NCI-H1105 (cell line): Measurements from ENCODE around the gene ZFYVE1.
"Not testable (repeated sequence)": the region's sequence is repeated elsewhere in the genome, so short reads cannot be mapped to it uniquely, and the experiment has no call there.

ENCODE experiments used
- DNase-seq: peaks from one replicate; lab custom pipeline; 2025; lab: John Stamatoyannopoulos, UW

Gene ZFYVE1

GRCh38 chr14:73026845-73027542 is at the start of gene ZFYVE1:
Gene ZFYVE1, minus strand, starts transcription at chr14:73027106. Its CDS starts 2,598 bp downstream, at chr14:73024508.
- DNase-seq: peak; percentile 98

- no peak for DNase-seq
Observed at GRCh38 chr14:73069585-73069984, 42.7 kb upstream of the ZFYVE1 start.

GRCh38 chr14:73058922-73059673 is 32.2 kb upstream of the ZFYVE1 start:
- no peak for DNase-seq

GRCh38 chr14:73058224-73058921 is 31.5 kb upstream of the ZFYVE1 start, which contains the start of gene RBM25:
Gene RBM25, plus strand, starts transcription at chr14:73058534. Its CDS starts 13,108 bp downstream, at chr14:73071642.
- DNase-seq: peak; percentile 99

GRCh38 chr14:73057944-73058223 is 31.0 kb upstream of the ZFYVE1 start:
- no peak for DNase-seq

GRCh38 chr14:73055251-73055650 is 28.3 kb upstream of the ZFYVE1 start:
- DNase-seq: no peak

GRCh38 chr14:73049428-73049827 is 22.5 kb upstream of the ZFYVE1 start:
- DNase-seq: no peak

GRCh38 chr14:73047808-73048207 is 20.9 kb upstream of the ZFYVE1 start:
- no peak for DNase-seq

GRCh38 chr14:73036706-73037450 is 10.0 kb upstream of the ZFYVE1 start:
- DNase-seq: not testable (repeated sequence)

GRCh38 chr14:73027984-73028383 is 1.1 kb upstream of the ZFYVE1 start:
- DNase-seq: no peak

- no peak for DNase-seq
Observed at GRCh38 chr14:73027546-73027945, 640 bp upstream of the ZFYVE1 start.

GRCh38 chr14:73026243-73026844 is 562 bp downstream of the ZFYVE1 start:
- no peak for DNase-seq

GRCh38 chr14:73025544-73025943 is 1.4 kb downstream of the ZFYVE1 start:
- DNase-seq: no peak

GRCh38 chr14:73022051-73022450 is 4.9 kb downstream of the ZFYVE1 start:
- DNase-seq: no peak

GRCh38 chr14:73016011-73016410 is 10.9 kb downstream of the ZFYVE1 start:
- DNase-seq: not testable (repeated sequence)

- DNase-seq: not testable (repeated sequence)
Observed at GRCh38 chr14:73015552-73015951, 11.4 kb downstream of the ZFYVE1 start.

GRCh38 chr14:73014105-73014504 is 12.8 kb downstream of the ZFYVE1 start:
- DNase-seq: no peak

GRCh38 chr14:73011189-73011588 is 15.7 kb downstream of the ZFYVE1 start:
- not testable (repeated sequence) for DNase-seq

GRCh38 chr14:73008501-73008900 is 18.4 kb downstream of the ZFYVE1 start:
- DNase-seq: no peak

- no peak for DNase-seq
Observed at GRCh38 chr14:73007835-73008234, 19.1 kb downstream of the ZFYVE1 start.

- DNase-seq: not testable (repeated sequence)
Observed at GRCh38 chr14:73004641-73005040, 22.3 kb downstream of the ZFYVE1 start.

- no peak for DNase-seq
Observed at GRCh38 chr14:73003681-73004080, 23.2 kb downstream of the ZFYVE1 start.
